VCaP (cell line): ENCODE results near the gene DCAF8.
A peak's percentile ranks its signal among the peaks of the same experiment; 100 is the strongest.

Experiments used
- H3K27ac ChIP-seq: fragments of 450-650 bp; 2 replicates; pipeline ENCODE4 v1.5.1; 2017
- TF ChIP-seq, protein P1 (sequence below): fragments of 450-650 bp; conservative IDR thresholded peaks from 2 replicates; pipeline ENCODE4 v1.5.1; 2017; ENCODE audit warnings: mild to moderate bottlenecking, moderate library complexity

Gene DCAF8

DNA sequence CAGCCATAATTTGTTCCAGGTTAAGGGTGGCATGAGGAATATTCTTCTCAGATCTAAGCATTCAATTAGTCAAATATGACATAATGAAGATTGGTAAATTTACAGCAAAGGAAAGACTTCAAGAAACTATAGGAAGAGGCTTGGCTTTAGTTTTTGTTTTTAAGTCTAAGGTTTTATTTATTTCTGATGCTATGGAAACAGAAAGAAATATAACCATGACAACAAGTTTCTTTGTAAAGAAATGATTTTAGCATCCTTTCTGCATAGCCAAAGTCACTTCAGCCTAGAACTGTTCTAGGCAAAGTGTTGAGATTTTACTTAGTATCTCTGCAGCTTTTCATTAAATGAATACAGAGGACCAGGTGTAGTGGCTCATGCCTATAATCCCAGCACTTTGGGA, 29.4 kb downstream of the DCAF8 start:
- H3K27ac ChIP-seq: no peak overlapping the region
- TF ChIP-seq, protein P1, sequence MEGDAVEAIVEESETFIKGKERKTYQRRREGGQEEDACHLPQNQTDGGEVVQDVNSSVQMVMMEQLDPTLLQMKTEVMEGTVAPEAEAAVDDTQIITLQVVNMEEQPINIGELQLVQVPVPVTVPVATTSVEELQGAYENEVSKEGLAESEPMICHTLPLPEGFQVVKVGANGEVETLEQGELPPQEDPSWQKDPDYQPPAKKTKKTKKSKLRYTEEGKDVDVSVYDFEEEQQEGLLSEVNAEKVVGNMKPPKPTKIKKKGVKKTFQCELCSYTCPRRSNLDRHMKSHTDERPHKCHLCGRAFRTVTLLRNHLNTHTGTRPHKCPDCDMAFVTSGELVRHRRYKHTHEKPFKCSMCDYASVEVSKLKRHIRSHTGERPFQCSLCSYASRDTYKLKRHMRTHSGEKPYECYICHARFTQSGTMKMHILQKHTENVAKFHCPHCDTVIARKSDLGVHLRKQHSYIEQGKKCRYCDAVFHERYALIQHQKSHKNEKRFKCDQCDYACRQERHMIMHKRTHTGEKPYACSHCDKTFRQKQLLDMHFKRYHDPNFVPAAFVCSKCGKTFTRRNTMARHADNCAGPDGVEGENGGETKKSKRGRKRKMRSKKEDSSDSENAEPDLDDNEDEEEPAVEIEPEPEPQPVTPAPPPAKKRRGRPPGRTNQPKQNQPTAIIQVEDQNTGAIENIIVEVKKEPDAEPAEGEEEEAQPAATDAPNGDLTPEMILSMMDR: no peak

DNA sequence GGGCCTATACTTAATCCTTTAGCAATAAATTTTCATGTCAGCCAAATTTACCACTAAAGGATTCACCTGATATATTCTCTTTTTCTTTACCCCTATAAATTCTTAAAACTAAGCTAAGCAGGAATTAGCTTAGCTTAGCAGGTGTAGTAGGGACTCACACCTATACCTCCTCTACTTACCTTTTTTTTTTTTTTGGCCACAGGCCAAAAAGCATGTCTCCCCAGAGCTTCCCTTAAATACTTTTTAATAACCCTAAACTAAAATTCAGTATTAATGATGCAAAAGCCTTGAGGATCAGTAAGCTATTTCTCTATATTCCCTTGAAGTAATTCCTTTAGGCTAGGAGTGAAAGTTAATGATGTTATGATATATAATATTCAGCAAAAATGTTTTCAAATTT, 33.9 kb downstream of the DCAF8 start:
- TF ChIP-seq, protein P1: no peak
- no peak overlapping the region for H3K27ac ChIP-seq

DNA sequence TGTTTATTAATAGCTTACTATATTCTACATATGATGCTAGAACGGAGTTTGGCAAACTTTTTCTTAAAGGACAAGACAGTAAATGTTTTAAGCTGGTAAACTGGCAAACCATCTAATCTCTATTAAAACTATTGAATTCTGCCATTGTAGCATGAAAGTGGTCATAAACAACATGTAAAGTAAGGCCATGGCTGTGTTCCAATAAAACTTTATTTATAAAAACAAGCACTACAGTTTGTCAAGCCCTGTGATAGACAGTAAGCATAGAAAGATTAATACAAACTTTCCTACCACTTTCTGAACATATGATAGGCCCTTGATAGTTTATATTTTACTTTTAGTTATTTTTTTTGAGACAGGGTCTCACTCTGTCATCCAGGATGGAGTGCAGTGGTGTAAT, 34.8 kb downstream of the DCAF8 start:
- no peak overlapping the region for H3K27ac ChIP-seq
- TF ChIP-seq, protein P1: no peak

DNA sequence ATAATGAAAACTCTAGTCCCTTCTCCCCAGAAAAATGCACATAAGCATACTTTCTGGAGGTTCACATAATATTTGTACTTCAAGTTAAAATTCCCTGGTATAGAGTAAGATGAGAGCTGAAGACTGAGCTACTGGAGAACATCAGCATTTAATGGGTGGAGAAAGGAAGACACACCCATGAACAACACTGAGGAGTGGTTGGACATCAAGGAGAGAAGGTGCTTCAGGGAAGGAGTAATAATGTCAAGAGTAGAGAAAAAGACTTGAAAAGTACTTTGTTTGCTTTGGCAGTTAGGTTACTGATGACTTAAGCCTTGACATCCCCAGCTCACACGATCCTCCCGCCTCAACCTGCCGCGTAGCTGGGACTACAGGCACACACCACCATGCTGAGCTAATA, 35.3 kb downstream of the DCAF8 start:
- H3K27ac ChIP-seq: no peak overlapping the region
- TF ChIP-seq, protein P1: no peak

DNA sequence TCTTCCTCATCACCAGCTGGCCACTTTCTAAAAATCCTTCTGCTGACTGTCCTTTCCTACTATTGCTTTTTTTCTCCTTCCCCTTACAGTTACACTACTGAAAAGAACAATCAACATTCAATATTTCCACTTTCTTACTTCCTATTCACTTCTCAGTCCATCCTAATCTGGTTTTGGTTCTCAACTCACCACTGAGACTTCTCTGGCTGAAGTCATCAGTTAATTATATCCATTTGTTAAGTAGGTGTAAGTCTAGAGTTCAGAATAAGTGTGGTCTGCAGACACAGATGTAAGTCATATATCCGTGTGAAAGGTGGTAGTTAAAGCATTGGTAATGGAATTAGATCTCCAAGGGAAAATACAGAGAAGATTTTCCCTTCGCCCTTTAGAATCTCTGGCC, 35.7 kb downstream of the DCAF8 start:
- no peak overlapping the region for H3K27ac ChIP-seq
- TF ChIP-seq, protein P1: no peak

DNA sequence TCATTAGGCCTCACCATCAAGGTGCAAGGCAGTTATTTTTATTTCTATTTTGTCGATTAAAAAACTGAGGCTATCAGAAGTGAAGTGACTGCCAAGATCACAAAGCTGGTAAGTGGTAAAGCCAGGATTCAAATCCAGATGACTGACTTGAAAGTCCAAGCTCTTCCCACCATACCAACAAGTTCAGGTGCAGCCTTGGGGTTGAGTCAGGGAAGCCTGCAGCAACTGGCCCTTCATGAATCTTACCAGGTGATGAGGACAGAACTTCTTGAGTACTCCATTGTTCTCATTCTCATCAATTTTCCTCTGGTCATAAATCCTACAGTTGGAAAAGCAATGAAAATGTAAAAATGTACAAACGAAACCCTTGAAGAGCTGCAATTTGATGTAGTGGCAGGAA, 37.0 kb downstream of the DCAF8 start:
- TF ChIP-seq, protein P1: no peak
- H3K27ac ChIP-seq: no peak overlapping the region

DNA sequence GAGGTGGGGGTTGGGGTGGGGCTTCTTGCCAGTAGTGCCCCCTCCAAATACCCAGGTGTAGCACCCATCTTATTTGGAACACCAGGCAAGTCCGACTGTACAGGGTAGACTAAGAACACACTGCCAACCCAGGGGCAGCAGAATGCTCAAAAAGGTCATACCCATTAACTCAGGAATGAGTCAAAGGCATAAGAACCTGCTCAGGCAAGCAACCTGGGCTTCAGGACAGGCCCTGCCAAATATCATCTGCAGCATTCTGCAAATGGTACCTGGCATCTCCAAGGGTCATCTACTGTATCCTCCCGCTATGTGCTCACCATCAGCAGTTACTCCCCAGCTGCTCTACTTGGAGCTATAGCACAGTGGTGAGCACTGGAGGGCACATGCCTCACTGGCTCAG, 37.7 kb downstream of the DCAF8 start:
- TF ChIP-seq, protein P1: no peak
- no peak overlapping the region for H3K27ac ChIP-seq

DNA sequence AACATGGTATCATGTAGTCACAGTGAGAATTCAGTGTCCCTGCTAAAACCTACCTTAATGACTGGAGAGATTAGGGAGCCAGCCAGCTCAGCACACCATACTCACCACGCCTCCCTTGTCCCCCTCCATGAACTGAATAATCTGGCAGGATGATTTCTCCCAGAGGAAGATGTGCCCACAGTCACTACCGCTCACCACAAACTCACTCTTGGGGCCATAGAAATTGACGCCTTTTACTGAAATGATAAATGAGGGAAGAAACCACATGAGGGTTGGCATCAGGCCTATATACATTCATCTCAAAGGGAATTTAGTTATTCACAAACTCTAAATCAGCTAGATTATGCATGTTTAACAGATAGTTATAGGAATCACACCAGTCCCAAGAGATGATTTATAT, 39.8 kb downstream of the DCAF8 start:
- TF ChIP-seq, protein P1: no peak
- H3K27ac ChIP-seq: 0 out of 2 replicates have a peak overlapping the region, but pooled peaks have one; percentile 1
